Ramos (cell line): ENCODE results near the gene RASGRP4.
"Not testable (repeated sequence)": the region's sequence is repeated elsewhere in the genome, so short reads cannot be mapped to it uniquely, and the experiment has no call there.

ENCODE experiments used
- in situ Hi-C: fragments of 300-500 bp; cut with MboI; formaldehyde crosslinking; loops from one replicate; pipeline ENCODE4 v1.14.3; 2022; ENCODE audit warnings: low sequenced_read_pairs; ENCODE audit not compliant: unreplicated experiment

RASGRP4 gene

GRCh38 chr19:38425810-38426466 is at the start of gene RASGRP4:
Gene RASGRP4, minus strand, starts transcription at chr19:38426219. Its CDS starts 128 bp downstream, at chr19:38426091.
- in situ Hi-C loops = no loop called here

- in situ Hi-C loops = no loop called here
Observed at GRCh38 chr19:38475176-38475575, 49.2 kb upstream of the RASGRP4 start.

GRCh38 chr19:38473201-38473600 is 47.2 kb upstream of the RASGRP4 start:
- in situ Hi-C loops = no loop called here

GRCh38 chr19:38472725-38473124 is 46.7 kb upstream of the RASGRP4 start:
- in situ Hi-C loops = not testable (repeated sequence)

GRCh38 chr19:38470788-38471480 is 44.9 kb upstream of the RASGRP4 start:
- in situ Hi-C loops = no loop called here

GRCh38 chr19:38469151-38469550 is 43.1 kb upstream of the RASGRP4 start:
- in situ Hi-C loops = no loop called here

- in situ Hi-C loops = no loop called here
Observed at GRCh38 chr19:38467541-38468525, 41.8 kb upstream of the RASGRP4 start.

- in situ Hi-C loops = no loop called here
Observed at GRCh38 chr19:38466050-38466449, 40.0 kb upstream of the RASGRP4 start.

- in situ Hi-C loops = no loop called here
Observed at GRCh38 chr19:38464421-38465082, 38.5 kb upstream of the RASGRP4 start.

GRCh38 chr19:38463365-38463764 is 37.3 kb upstream of the RASGRP4 start:
- in situ Hi-C loops = no loop called here

GRCh38 chr19:38458991-38459390 is 33.0 kb upstream of the RASGRP4 start:
- in situ Hi-C loops = no loop called here

GRCh38 chr19:38457690-38458405 is 31.8 kb upstream of the RASGRP4 start:
- in situ Hi-C loops = no loop called here

- in situ Hi-C loops = no loop called here
Observed at GRCh38 chr19:38457202-38457601, 31.2 kb upstream of the RASGRP4 start.

- in situ Hi-C loops = no loop called here
Observed at GRCh38 chr19:38455031-38455430, 29.0 kb upstream of the RASGRP4 start.

GRCh38 chr19:38453596-38453995 is 27.6 kb upstream of the RASGRP4 start:
- in situ Hi-C loops = no loop called here

- in situ Hi-C loops = no loop called here
Observed at GRCh38 chr19:38452430-38453366, 26.7 kb upstream of the RASGRP4 start.

- in situ Hi-C loops = no loop called here
Observed at GRCh38 chr19:38451629-38452028, 25.6 kb upstream of the RASGRP4 start.

- in situ Hi-C loops = no loop called here
Observed at GRCh38 chr19:38451036-38451435, 25.0 kb upstream of the RASGRP4 start.

GRCh38 chr19:38449518-38449917 is 23.5 kb upstream of the RASGRP4 start:
- in situ Hi-C loops = no loop called here
